Measurements from ENCODE around the gene FGFRL1. TPM values are rescaled to one million over a fixed set of nuclear protein-coding genes. Genes with fewer than 3 reads are reported as not detected.

The FGFRL1 gene
- total and polyA plus RNA-seq, 2 of the 13 experiments (the other 11 are each of a cell fraction or from before 2014, with no cell fraction given) = 19.1 to 30.6 TPM

DNA sequence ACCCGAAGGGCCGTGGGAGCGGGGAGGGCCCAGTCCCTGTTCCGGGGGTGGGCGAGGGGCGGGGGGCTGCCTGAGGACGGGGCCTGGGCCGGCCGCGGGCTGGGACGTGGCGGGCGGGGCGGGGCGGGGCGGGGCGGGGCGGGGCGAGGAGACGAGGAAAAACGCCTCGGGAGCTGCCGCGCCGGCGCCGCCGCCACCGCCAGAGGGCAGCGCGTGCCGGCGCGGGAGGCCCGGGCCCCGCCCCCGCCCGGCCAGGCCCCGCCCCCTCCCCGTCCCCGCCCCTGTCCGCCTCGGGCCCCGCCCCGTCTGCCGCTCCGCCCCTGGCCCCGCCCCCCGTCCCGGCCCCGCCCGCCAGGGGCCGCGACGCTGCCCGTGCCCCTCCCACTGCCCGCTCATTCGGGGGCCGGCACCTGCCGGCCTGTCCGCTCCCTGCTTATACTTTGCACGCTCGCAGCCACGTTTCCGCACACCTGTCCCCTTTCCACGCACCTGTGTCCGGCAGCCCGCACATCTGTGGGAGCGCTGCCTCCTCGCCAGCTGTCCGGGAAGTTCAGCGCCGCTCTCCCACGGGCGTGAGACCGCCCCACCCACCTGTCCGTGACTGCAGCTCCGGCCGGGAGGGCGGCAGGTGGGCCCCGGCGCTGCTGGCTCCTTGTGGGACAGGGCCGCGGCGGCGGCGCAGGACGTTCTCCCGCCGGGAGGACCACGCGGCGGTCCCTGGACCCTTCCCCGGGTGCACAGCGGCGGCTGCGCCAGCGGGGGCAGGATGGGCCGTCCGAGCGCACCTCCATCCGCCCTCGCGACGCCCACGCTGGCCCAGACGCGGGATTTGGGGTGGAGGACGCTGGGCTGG is 1.7 kb upstream of the FGFRL1 start (continued):
- TF ChIP-seq ZNF589 (CRISPR knock-in tag; conservative IDR thresholded peaks at IDR 0.05) (peak; percentile 64; the same call in 1 of the 2 replicates), YY1 (IDR thresholded peaks at IDR 0.05; ENCODE audit: insufficient read depth, insufficient replicate concordance, low read depth, low read length) (peak; percentile 18), EED (CRISPR knock-in tag; IDR thresholded peaks at IDR 0.05) (no peak), ZNF776 (CRISPR knock-in tag; IDR thresholded peaks at IDR 0.05) (peak; percentile 47; the same call in 1 of the 2 replicates), SOX13 (IDR thresholded peaks at IDR 0.05) (no peak), SOX13 (CRISPR knock-in tag; conservative IDR thresholded peaks at IDR 0.05 in 1 of 2, IDR thresholded peaks at IDR 0.05 in 1 of 2) (no peak), ZNF766 (CRISPR knock-in tag; IDR thresholded peaks at IDR 0.05; ENCODE audit: borderline replicate concordance) (no peak), ZFX (CRISPR knock-in tag; IDR thresholded peaks at IDR 0.05; ENCODE audit: low read depth) (peak; percentile 67; the same call in 1 of the 2 replicates), ZNF10 (CRISPR knock-in tag; IDR thresholded peaks at IDR 0.05; ENCODE audit: borderline replicate concordance, low read depth) (no peak), MXI1 (IDR thresholded peaks at IDR 0.05; ENCODE audit: borderline replicate concordance, low read depth, low read length) (peak; percentile 19; the same call in 1 of the 3 replicates), SYNCRIP (IDR thresholded peaks at IDR 0.05; ENCODE audit: insufficient read depth, low read depth, low read length) (no peak), ZNF510 (CRISPR knock-in tag; IDR thresholded peaks at IDR 0.05; ENCODE audit: low read depth) (no peak), ZNF841 (CRISPR knock-in tag; IDR thresholded peaks at IDR 0.05; ENCODE audit: borderline replicate concordance) (0 out of 2 replicates have a peak, but pooled peaks have one; percentile 29), ZNF274 (CRISPR knock-in tag; IDR thresholded peaks at IDR 0.05) (no peak), ATRX (CRISPR knock-in tag; IDR thresholded peaks at IDR 0.05; ENCODE audit: borderline replicate concordance) (no peak), ZFAT (CRISPR knock-in tag; conservative IDR thresholded peaks at IDR 0.05) (0 out of 2 replicates have a peak, but pooled peaks have one; percentile 54), ZNF530 (CRISPR knock-in tag; IDR thresholded peaks at IDR 0.05; ENCODE audit: low read depth) (no peak), ZKSCAN1 (IDR thresholded peaks at IDR 0.05; ENCODE audit: low read length) (no peak), FOXK2 (IDR thresholded peaks at IDR 0.05) (no peak), THRA (CRISPR knock-in tag; IDR thresholded peaks at IDR 0.05; ENCODE audit: borderline replicate concordance) (no peak)
- TF ChIP-seq, protein P1, sequence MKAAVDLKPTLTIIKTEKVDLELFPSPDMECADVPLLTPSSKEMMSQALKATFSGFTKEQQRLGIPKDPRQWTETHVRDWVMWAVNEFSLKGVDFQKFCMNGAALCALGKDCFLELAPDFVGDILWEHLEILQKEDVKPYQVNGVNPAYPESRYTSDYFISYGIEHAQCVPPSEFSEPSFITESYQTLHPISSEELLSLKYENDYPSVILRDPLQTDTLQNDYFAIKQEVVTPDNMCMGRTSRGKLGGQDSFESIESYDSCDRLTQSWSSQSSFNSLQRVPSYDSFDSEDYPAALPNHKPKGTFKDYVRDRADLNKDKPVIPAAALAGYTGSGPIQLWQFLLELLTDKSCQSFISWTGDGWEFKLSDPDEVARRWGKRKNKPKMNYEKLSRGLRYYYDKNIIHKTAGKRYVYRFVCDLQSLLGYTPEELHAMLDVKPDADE (CRISPR knock-in tag; IDR thresholded peaks at IDR 0.05) = no peak
- TF ChIP-seq, protein P2, sequence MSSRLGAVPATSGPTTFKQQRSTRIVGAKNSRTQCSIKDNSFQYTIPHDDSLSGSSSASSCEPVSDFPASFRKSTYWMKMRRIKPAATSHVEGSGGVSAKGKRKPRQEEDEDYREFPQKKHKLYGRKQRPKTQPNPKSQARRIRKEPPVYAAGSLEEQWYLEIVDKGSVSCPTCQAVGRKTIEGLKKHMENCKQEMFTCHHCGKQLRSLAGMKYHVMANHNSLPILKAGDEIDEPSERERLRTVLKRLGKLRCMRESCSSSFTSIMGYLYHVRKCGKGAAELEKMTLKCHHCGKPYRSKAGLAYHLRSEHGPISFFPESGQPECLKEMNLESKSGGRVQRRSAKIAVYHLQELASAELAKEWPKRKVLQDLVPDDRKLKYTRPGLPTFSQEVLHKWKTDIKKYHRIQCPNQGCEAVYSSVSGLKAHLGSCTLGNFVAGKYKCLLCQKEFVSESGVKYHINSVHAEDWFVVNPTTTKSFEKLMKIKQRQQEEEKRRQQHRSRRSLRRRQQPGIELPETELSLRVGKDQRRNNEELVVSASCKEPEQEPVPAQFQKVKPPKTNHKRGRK (CRISPR knock-in tag; IDR thresholded peaks at IDR 0.05) = no peak

All from HepG2 (cell line).